ENCODE data around the gene BCORL1.

GRCh38 chrX:129953881-129954280, 28.6 kb upstream of the BCORL1 start:
- TF ChIP-seq CTCF (IDR thresholded peaks at IDR 0.05; ENCODE audit: insufficient read depth, low read length) (no peak), SPI1 (IDR thresholded peaks at IDR 0.05; ENCODE audit: borderline replicate concordance, low read depth) (no peak)
- TF ChIP-seq, protein P1, sequence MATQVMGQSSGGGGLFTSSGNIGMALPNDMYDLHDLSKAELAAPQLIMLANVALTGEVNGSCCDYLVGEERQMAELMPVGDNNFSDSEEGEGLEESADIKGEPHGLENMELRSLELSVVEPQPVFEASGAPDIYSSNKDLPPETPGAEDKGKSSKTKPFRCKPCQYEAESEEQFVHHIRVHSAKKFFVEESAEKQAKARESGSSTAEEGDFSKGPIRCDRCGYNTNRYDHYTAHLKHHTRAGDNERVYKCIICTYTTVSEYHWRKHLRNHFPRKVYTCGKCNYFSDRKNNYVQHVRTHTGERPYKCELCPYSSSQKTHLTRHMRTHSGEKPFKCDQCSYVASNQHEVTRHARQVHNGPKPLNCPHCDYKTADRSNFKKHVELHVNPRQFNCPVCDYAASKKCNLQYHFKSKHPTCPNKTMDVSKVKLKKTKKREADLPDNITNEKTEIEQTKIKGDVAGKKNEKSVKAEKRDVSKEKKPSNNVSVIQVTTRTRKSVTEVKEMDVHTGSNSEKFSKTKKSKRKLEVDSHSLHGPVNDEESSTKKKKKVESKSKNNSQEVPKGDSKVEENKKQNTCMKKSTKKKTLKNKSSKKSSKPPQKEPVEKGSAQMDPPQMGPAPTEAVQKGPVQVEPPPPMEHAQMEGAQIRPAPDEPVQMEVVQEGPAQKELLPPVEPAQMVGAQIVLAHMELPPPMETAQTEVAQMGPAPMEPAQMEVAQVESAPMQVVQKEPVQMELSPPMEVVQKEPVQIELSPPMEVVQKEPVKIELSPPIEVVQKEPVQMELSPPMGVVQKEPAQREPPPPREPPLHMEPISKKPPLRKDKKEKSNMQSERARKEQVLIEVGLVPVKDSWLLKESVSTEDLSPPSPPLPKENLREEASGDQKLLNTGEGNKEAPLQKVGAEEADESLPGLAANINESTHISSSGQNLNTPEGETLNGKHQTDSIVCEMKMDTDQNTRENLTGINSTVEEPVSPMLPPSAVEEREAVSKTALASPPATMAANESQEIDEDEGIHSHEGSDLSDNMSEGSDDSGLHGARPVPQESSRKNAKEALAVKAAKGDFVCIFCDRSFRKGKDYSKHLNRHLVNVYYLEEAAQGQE (IDR thresholded peaks at IDR 0.05; ENCODE audit: insufficient replicate concordance, low read depth) = no peak
